HG03558 (cell line): Measurements from ENCODE around the gene NKD1.

Experiments
- ATAC-seq: cut with Tn5 transposase; IDR thresholded peaks from one replicate; pipeline ENCODE4 v1.9.1; 2021; ENCODE audit warnings: moderate number of reproducible peaks; ENCODE audit not compliant: unreplicated experiment; ENCODE audit errors: extremely low read depth

The NKD1 gene

GRCh38 chr16:50621452-50621792, 73.2 kb downstream of the NKD1 start:
- ATAC-seq = no peak

GRCh38 chr16:50622029-50622428, 73.8 kb downstream of the NKD1 start:
- no peak for ATAC-seq

DNA sequence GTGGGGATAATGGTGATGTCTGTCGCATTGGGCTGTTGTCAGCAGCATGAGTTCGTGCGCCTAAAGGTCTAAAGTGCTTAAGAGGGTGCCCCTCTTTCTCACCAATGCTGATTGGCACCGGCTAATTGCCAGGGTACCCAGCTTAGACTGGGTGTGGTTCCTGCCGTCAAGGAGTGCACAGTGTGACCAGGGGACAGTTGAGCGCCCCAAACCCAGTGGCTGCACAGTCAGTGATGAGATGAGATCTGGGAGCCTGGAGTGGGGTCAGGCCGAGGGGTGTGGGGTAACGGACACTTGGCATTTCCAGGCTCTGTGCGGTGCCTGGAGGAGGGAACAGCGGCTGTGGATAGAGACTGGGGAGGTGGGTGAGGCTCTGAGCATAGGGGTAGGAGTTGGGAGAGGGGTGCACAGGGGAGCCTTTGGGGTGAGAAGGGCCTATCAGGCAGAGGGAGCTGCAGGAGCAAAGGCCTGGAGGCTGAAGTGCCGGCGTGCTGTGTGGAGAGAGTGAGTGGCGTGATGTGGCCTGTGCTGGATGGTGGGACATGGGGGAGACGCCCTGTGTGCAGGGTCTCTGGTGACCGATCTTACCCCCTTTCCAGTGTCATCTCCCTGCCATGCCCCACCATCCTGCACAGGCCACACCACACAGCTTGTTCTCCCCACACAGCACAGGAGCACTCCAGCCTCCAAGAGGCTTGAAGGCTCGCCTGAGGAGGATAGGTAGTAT, 74.6 kb downstream of the NKD1 start:
- no peak for ATAC-seq

DNA sequence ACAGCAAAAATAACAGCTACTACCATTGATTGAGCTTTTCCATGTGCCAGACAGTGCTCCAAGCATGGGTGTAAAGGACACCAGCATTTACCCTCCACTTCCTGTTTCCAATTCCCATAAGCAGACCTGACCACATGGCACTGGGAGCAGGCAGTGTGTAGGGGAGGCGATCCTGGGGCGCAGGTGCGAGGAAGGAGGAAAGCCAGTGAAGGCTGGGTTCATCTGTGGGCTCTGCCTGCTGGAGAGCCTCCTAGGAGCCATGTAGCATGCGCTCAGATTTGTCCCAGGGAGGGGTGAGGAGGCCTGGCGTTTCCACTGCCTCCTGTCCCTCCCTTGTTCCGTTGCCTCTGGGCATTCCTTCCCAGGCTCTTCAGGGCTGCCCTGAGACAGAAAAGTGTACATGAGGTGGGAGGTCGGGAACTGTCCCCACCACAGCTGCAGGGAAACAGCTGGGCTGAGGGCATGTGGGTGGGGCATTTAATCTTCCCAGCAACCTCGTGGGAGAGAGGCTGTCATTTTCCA, 76.3 kb downstream of the NKD1 start:
- ATAC-seq = no peak

GRCh38 chr16:50625374-50625773, 77.2 kb downstream of the NKD1 start:
- ATAC-seq = no peak

GRCh38 chr16:50626868-50627267, 78.7 kb downstream of the NKD1 start:
- no peak for ATAC-seq

GRCh38 chr16:50627419-50627818, 79.2 kb downstream of the NKD1 start:
- ATAC-seq = no peak

GRCh38 chr16:50628156-50628802, 80.1 kb downstream of the NKD1 start:
- ATAC-seq = no peak

GRCh38 chr16:50629334-50629733, 81.1 kb downstream of the NKD1 start:
- no peak for ATAC-seq

DNA sequence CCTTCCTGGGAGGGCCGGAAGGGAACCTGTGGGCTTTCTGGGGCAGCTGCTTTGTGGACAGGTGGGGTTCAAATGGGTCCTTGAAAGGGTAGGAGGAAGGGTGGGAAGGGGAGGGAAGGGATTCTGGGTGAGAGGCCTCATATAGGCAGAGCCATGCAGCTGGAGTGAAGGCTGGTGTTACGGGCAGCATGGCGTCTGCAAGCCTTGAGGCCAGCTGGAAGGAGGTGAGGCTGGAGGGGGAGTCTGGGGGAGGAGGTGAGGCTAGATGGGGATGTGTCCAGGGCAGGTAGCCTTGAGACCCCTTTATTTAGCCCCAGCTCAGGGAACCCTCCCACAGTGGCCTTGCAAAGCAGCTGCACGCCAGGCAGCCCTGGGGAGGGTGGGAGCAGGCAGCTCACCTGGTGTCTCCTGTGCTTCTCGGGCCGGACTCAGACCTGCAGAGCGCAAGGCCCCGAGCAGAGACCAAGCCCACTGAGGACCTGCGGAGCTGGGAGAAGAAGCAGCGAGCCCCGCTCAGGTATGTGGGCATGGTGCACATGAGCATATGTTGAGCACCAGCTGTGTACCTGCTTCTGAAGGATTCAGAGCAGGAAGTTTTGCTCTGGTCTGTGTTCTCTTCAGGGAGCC, 82.3 kb downstream of the NKD1 start:
- no peak for ATAC-seq

GRCh38 chr16:50631249-50631984, 83.2 kb downstream of the NKD1 start:
- ATAC-seq = no peak

GRCh38 chr16:50631985-50632576, 83.9 kb downstream of the NKD1 start:
- ATAC-seq = no peak

GRCh38 chr16:50632927-50633800, 85.0 kb downstream of the NKD1 start:
- ATAC-seq = no peak

DNA sequence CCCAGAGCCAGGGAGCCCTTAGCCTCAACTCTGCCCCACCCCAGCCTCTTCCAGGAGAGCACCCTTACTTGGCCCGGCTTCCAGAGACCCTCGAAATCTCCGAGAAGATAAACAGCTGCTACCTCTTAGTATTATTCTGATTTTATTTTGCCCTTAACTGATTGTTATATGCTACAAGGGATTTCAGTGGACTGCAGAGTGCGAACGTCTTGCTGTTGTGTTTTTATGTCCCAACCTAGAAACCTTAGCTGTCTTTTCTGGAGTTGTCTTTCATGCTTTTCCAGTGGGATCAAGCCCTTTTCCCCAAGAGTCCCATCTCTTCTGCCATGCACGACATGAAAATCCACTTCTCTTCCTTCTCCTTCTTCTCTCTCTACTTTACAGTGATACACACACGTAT, 85.9 kb downstream of the NKD1 start:
- no peak for ATAC-seq

DNA sequence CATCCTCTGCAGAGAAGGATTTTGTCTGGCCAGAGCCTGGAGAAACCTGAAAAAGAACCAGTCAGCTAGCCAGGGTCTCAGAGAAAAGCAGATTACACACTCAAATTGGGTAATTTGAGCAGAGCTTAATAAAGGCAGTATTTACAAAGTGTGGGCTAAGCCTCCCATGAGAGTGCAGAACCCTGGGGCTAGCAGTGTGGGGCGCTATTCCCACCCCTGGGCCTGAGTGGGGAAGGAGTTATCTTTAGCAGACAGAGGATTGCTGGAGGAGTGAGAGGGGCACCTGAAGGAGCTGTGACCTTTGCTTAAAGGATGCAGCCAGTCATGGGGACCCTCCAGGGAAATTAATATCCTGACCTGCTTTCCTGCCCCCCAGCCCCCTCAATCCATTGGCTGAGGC, 86.8 kb downstream of the NKD1 start:
- ATAC-seq = no peak

GRCh38 chr16:50635505-50636392, 87.6 kb downstream of the NKD1 start:
- no peak for ATAC-seq

GRCh38 chr16:50636753-50637374, 88.7 kb downstream of the NKD1 start:
- no peak for ATAC-seq
